GM18951 (cell line): ENCODE results near the gene P3H3.

Experiments used
- POLR2A ChIP-seq: IDR thresholded peaks from 4 replicates; pipeline ENCODE4 v1.6.1; 2011; ENCODE audit warnings: mild to moderate bottlenecking; ENCODE audit not compliant: insufficient read length, insufficient read depth; ENCODE audit errors: extremely low read depth
- in situ Hi-C: fragments of 300-500 bp; cut with MboI; formaldehyde crosslinking; loops from one replicate; pipeline ENCODE4 v1.12.0; 2022; ENCODE audit warnings: low sequenced_read_pairs, mixed read lengths, inconsistent platforms; ENCODE audit not compliant: unreplicated experiment

P3H3 gene

DNA sequence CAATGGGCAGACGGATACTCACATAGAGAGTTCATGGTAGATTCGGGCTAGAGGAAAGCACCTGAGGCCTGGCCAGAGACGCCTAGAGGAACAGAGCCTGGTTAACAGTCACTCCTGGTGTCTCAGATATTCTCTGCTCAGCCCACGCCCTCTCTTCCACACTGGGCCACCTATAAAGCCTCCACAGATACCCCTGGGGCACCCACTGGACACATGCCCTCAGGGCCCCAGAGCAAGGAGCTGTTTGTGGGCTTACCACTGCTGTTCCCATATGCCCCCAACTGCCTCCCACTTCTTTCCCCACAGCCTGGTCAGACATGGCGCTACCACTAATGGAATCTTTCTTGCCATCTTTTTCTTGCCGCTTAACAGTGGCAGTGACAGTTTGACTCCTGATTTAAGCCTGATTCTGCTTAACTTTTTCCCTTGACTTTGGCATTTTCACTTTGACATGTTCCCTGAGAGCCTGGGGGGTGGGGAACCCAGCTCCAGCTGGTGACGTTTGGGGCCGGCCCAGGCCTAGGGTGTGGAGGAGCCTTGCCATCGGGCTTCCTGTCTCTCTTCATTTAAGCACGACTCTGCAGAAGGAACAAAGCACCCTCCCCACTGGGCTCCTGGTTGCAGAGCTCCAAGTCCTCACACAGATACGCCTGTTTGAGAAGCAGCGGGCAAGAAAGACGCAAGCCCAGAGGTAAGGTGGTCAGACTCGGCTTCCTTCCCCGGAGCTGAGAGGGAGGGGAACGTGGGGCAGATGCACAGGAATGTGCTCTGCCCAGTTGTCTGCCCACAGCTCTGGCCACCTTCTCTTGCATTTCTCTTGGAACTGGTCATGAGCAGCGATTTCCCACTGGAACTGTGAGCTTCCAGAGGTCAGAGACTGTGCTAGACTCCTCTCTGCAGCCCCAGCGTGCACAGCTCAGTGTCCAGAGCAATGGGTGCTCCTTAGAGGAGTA lies 39.0 kb upstream of the P3H3 start, which contains the start of gene CD4:
TSS of gene CD4 (plus strand) at position 557 of the 953 bp plus-strand sequence. CDS start 10,611 bp downstream, outside the sequence.
- no peak for TF ChIP-seq POLR2A
- in situ Hi-C loops, result no loop called here

- in situ Hi-C loops, result no loop called here
- TF ChIP-seq POLR2A, result no peak
Measured at GRCh38 chr12:6790496-6791150, 37.6 kb upstream of the P3H3 start.

- in situ Hi-C loops, result no loop called here
- TF ChIP-seq POLR2A, result no peak
Measured at GRCh38 chr12:6791931-6792520, 36.2 kb upstream of the P3H3 start.

DNA sequence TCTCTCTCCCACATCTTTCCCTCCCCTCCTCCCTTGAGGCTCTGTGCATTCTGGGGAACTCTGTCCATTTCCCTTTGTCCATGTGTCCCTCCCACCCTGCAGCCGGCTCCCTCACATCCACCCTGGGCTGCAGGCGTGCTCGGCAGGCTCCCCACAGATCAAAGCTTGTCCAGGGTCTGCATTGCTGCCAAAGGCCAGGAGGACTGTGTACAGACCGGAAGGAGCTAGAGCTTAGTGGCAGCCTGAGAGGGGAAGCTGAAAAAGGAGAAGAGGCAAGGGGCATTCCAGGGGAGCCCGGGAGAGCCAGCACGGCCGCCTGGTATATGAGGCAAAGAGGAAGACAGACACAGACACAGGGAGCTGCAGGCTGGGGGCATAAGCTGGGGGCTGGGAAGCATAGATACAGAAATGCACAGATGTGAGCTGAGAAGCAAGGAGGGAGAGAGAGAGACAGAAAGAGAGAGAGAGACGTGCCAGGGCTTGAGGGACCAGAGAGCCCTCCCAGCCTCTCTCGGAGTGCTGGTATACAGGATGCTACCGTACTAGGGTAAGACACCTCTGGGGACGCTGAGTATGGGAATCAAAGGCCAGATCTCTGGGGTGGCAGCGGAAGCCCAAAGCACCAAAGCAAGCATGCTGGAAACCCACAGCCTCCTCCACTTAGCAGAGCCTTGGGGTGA lies 35.5 kb upstream of the P3H3 start:
- TF ChIP-seq POLR2A, result no peak
- in situ Hi-C loops, result no loop called here

DNA sequence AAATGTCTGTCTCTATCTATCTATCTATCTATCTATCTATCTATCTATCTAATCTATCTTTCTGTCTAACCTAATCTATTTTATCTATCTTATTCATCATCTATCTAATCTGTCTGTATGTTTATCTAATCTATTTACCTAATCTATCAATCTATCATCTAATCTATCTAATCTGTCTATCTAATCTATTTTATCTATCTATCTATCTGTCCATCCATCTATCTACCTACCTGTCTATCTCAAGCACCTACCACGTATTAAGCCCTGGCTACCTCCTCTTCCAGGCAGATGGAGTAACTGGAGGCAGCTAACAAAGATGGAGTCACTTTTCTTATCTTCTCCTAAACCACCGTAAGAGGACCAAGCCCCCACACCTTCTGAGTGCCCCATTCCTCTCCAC lies 33.1 kb upstream of the P3H3 start:
- no peak for TF ChIP-seq POLR2A
- in situ Hi-C loops, result no loop called here

DNA sequence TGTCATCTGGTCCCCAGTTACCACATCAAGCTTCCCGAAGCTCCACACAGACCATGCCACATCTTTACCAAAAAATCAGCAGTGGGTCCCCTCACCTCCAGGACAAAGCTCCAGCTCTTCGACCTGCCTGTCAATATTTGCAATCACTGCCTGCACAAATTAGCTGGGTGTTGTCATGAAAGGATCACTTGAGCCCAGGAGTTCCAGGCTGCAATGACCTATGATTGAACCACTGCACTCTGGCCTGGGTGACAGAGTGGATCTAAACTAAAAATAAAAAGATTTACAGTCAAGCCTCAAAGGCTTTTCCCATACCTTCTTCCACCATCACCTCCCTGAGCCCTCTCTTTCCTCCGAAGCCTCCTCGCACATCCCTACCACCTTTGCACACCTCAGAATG lies 31.6 kb upstream of the P3H3 start:
- in situ Hi-C loops, result no loop called here
- no peak for TF ChIP-seq POLR2A

DNA sequence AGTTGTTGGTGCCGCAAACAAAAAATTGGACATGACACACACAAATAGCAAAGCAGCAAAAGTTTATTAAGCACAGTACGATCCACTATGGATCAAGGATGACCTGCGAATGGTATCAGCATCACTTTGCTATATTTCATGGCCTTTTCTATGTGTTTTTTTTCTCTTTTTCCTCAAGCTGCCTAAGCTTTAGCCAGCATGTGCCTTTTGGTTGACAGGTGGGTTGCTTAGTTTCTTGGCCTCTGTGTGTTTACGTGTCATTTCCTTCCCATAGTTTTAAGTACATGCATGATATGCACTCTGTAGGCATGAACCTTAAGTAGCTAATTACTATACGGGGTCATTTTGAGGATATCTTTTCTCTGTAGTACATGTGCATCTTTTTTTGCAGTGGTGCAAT lies 29.1 kb upstream of the P3H3 start:
- no peak for TF ChIP-seq POLR2A
- in situ Hi-C loops, result no loop called here

GRCh38 chr12:6807170-6807569 lies 21.0 kb upstream of the P3H3 start:
- in situ Hi-C loops, result no loop called here
- no peak for TF ChIP-seq POLR2A

GRCh38 chr12:6809056-6809455 lies 19.2 kb upstream of the P3H3 start:
- in situ Hi-C loops, result no loop called here
- no peak for TF ChIP-seq POLR2A

GRCh38 chr12:6810758-6811157 lies 17.4 kb upstream of the P3H3 start:
- no peak for TF ChIP-seq POLR2A
- in situ Hi-C loops, result no loop called here

- in situ Hi-C loops, result no loop called here
- TF ChIP-seq POLR2A, result no peak
Measured at GRCh38 chr12:6813363-6813762, 14.8 kb upstream of the P3H3 start.

GRCh38 chr12:6816598-6816997 lies 11.6 kb upstream of the P3H3 start:
- in situ Hi-C loops, result no loop called here
- no peak for TF ChIP-seq POLR2A

GRCh38 chr12:6817098-6817497 lies 11.1 kb upstream of the P3H3 start:
- TF ChIP-seq POLR2A, result no peak
- in situ Hi-C loops, result no loop called here
